HepG2 (cell line): ENCODE measurements around the gene POMT1. TPM values are rescaled to one million over a fixed set of nuclear protein-coding genes. Genes with fewer than 3 reads are reported as not detected.
"Not testable (repeated sequence)": the region's sequence is repeated elsewhere in the genome, so short reads cannot be mapped to it uniquely, and the experiment has no call there.

Experiments used
- ATAC-seq: fragments of 200-7000 bp; cut with Tn5 transposase; 3 replicates; pipeline ENCODE4 v1.9.1; 2020; ENCODE audit warnings: mild to moderate bottlenecking, moderate library complexity
- BruUV-seq: library from RNA; stranded (reverse); fragments of 400-500 nt; replicated peaks from 2 replicates; lab custom pipeline; 2021; lab: Mats Ljungman, UMichigan
- CTCF ChIA-PET: fragments of 300-600 bp; formaldehyde crosslinking; extraction: SDS; loops from one replicate; lab custom pipeline; 2021; ENCODE audit warnings: low total read pairs, inconsistent platforms, low intra/inter-chr PET ratio; lab: Yijun Ruan, JAX
- POLR2A ChIA-PET: fragments of 350-600 bp; sonication (Branson Sonifier 250); formaldehyde crosslinking; loops from one replicate; lab custom pipeline; 2020; ENCODE audit warnings: antibody characterized with exemption, inconsistent platforms; lab: Yijun Ruan, JAX
- DNase-seq: peaks from one replicate; pipeline ENCODE4 v3.0.0-alpha.2; 2015; ENCODE audit warnings: low spot score
- FAIRE-seq: peaks from 3 replicates; lab custom pipeline; 2011; peaks lifted over from hg19 to GRCh38; lab: Jason Lieb, UNC
- H2AFZ ChIP-seq: one replicate; pipeline ENCODE4 v1.6.1; 2011; ENCODE audit warnings: low read length, inconsistent platforms
- H3K27ac ChIP-seq: fragments of 300-600 bp; 3 replicates; pipeline ENCODE4 v1.8.0; 2011; ENCODE audit warnings: mixed run types, mild to moderate bottlenecking, mixed read lengths, low read length, inconsistent platforms; ENCODE audit not compliant: insufficient read depth; ENCODE audit errors: extremely low read length
- H3K27me3 ChIP-seq, 2 experiments: fragments of 200-600 bp in 1 of 2; 2 replicates in 1 of 2; 3 replicates in 1 of 2; pipeline versions ENCODE4 v1.6.0 to v1.8.0; 2011; ENCODE audit warnings: low read length in 2 of 2, mild to moderate bottlenecking in 2 of 2, moderate library complexity in 2 of 2, inconsistent platforms in 1 of 2; ENCODE audit not compliant: insufficient read depth in 2 of 2, control insufficient read depth in 1 of 2
- H3K36me3 ChIP-seq, 2 experiments: fragments of 200-600 bp in 1 of 2; replicated peaks in 1 of 2; 2 replicates in 1 of 2; 3 replicates in 1 of 2; pipeline versions ENCODE4 v1.5.1 to v1.8.0; 2011; ENCODE audit warnings: low read length in 2 of 2, inconsistent platforms in 1 of 2; ENCODE audit not compliant: insufficient read depth in 2 of 2, control insufficient read depth in 1 of 2
- H3K4me1 ChIP-seq: 2 replicates; pipeline ENCODE4 v1.5.1; 2012; ENCODE audit warnings: low read length, inconsistent platforms; ENCODE audit not compliant: insufficient read depth
- H3K4me2 ChIP-seq: 2 replicates; pipeline ENCODE4 v1.6.0; 2011; ENCODE audit warnings: low read depth, low read length, inconsistent platforms
- H3K4me3 ChIP-seq, 3 experiments: fragments of 200-600 bp in 1 of 3; sonication (generic), shearing (Covaris generic) in 1 of 3; replicated peaks in 1 of 3; 2 replicates each; pipeline ENCODE4 v1.5.1; 2011 to 2016; ENCODE audit warnings: low read length in 3 of 3, inconsistent platforms in 2 of 3, low read depth in 2 of 3, mild to moderate bottlenecking in 2 of 3, control low read depth in 1 of 3, mixed read lengths in 1 of 3; ENCODE audit not compliant: insufficient read depth in 1 of 3
- H3K79me2 ChIP-seq: one replicate; pipeline ENCODE4 v1.6.1; 2011; ENCODE audit warnings: low read length, inconsistent platforms; ENCODE audit not compliant: insufficient read depth
- H3K9ac ChIP-seq: 2 replicates; pipeline ENCODE4 v1.6.0; 2011; ENCODE audit warnings: mild to moderate bottlenecking, low read depth, low read length, inconsistent platforms; ENCODE audit not compliant: insufficient read depth
- H3K9me3 ChIP-seq: 2 replicates; pipeline ENCODE4 v1.5.1; 2012; ENCODE audit warnings: mild to moderate bottlenecking, low read length
- H4K20me1 ChIP-seq: 2 replicates; pipeline ENCODE4 v1.6.0; 2011; ENCODE audit warnings: inconsistent platforms, mild to moderate bottlenecking, low read length, moderate library complexity; ENCODE audit not compliant: insufficient read depth
- FOXA3 ChIP-seq: IDR thresholded peaks from 2 replicates; pipeline ENCODE4 v1.6.1; 2016; ENCODE audit warnings: missing genetic modification reagents, missing compliant biosample characterization
- KDM4B ChIP-seq: sonication (generic); formaldehyde crosslinking; IDR thresholded peaks from 2 replicates; pipeline ENCODE4 v1.4.0; 2020; ENCODE audit warnings: missing genetic modification reagents
- MAF1 ChIP-seq: sonication (generic); formaldehyde crosslinking; IDR thresholded peaks from 2 replicates; pipeline ENCODE4 v1.5.0; 2020; ENCODE audit warnings: missing genetic modification reagents, borderline replicate concordance
- SP5 ChIP-seq: IDR thresholded peaks from 2 replicates; pipeline ENCODE4 v1.6.1; 2016; ENCODE audit warnings: low read depth, borderline replicate concordance
- ZBTB8A ChIP-seq: sonication (generic); formaldehyde crosslinking; IDR thresholded peaks from 2 replicates; pipeline ENCODE4 v1.4.0; 2020; ENCODE audit warnings: mild to moderate bottlenecking, low read depth, missing genetic modification reagents, borderline replicate concordance
- ZC3H4 ChIP-seq: sonication (generic); formaldehyde crosslinking; IDR thresholded peaks from 2 replicates; pipeline ENCODE4 v1.4.0; 2020; ENCODE audit warnings: missing genetic modification reagents, borderline replicate concordance
- ZNF143 ChIP-seq: sonication (generic); formaldehyde crosslinking; IDR thresholded peaks from 2 replicates; pipeline ENCODE4 v1.4.0; 2020; ENCODE audit warnings: missing genetic modification reagents
- WGBS: methylation state at CpG from one replicate; pipeline ENCODE4 v1.1.6; 2017; ENCODE audit warnings: low lambda C conversion rate; 5-methylcytosine and 5-hydroxymethylcytosine counted together
- in situ Hi-C: cut with HindIII; loops from 2 replicates; pipeline ENCODE4 v1.10.0; 2017; ENCODE audit warnings: low pct_unique_long_range_greater_than_20kb; ENCODE audit not compliant: extremely low pct_ligation_motif_present
- intact Hi-C: fragments of 100-400 bp; cut with micrococcal nuclease; formaldehyde crosslinking; loops from one replicate; pipeline ENCODE4 v1.10.0; 2022; ENCODE audit not compliant: unreplicated experiment
- polyA plus RNA-seq, 8 experiments: library from polyadenylated mRNA; depleted of rRNA in 3 of 8; stranded (reverse) in 7 of 8; unstranded in 1 of 8; fragments of >200 nt; fragmentation: Illumina TruSeq in 4 of 8; extraction: Trizol in 4 of 8; gene quantifications; 2 replicates each; pipeline versions ENCODE4 v1.2.1 to v1.2.3, GENCODE V29; 2011 to 2016; ENCODE audit warnings: low read depth in 4 of 8, missing spikeins in 1 of 8, mixed read lengths in 1 of 8; ENCODE audit not compliant: insufficient read depth in 1 of 8
- total RNA-seq, 5 experiments: library from RNA; depleted of rRNA; stranded (reverse); fragments of >200 nt; fragmentation: Illumina TruSeq; extraction: Trizol; gene quantifications; 2 replicates each; pipeline ENCODE4 v1.2.3, GENCODE V29; 2016; ENCODE audit warnings: low read depth in 1 of 5
- TF ChIP-seq, protein P1 (sequence below): sonication (generic); formaldehyde crosslinking; IDR thresholded peaks from 2 replicates; pipeline ENCODE4 v1.5.0; 2020; ENCODE audit warnings: mild to moderate bottlenecking, missing genetic modification reagents, moderate library complexity

The POMT1 gene
- total and polyA plus RNA-seq, 2 of the 13 experiments (the other 11 are each of a cell fraction or from before 2014, with no cell fraction given) = 21.6 to 22.7 TPM

DNA sequence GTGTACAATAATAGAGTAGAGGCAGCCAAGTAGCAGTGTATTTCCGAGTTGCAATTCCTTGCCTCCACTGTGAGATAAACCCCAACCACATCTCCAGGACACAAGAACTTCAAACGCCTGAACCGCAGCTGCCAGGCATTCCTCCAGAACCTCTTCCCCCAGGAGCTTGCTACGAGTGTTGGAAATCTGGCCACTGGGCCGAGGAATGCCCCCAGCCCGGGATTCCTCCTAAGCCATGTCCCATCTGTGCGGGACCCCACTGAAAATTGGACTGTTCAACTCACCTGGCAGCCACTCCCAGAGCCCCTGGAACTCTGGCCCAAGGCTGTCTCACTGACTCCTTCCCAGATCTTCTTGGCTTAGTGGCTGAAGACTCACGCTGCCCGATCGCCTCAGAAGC lies 46.5 kb downstream of the POMT1 start:
- Histone ChIP-seq H3K27me3 (peaks cover 9 to 72% of the 10 kb centered on the region in 2 experiments), H3K4me1 (peaks cover 37% of the 10 kb centered on the region), H4K20me1 (peaks cover 11% of the 10 kb centered on the region; the same call in 1 of the 2 replicates)
- BruUV-seq, in situ Hi-C loops, H3K9ac ChIP-seq, H3K9me3 ChIP-seq, intact Hi-C loops, FAIRE-seq, H3K4me2 ChIP-seq, H2AFZ ChIP-seq, ATAC-seq, H3K36me3 ChIP-seq, H3K79me2 ChIP-seq, DNase-seq, H3K27ac ChIP-seq, POLR2A ChIA-PET, H3K4me3 ChIP-seq, CTCF ChIA-PET: not testable (repeated sequence)
- WGBS = 13% methylated on average over 6 of the region's 10 CpGs

DNA sequence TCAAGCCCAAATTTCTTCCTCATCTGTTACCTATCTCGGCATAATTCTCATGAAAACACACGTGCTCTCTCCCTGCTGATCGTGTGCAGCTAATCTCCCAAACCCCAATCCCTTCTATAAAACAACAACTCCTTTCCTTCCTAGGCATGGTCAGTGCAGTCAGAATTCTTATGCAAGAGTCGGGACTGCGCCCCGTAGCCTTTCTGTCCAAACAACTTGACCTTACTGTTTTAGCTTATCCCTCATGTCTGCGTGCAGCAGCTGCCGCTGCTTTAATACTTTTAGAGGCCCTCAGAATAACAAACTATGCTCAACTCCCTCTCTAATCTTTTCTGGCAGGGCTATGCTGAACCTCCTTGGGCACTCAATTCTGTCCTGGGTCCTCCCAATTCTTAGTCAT lies 47.7 kb downstream of the POMT1 start:
- CTCF ChIA-PET, H3K4me3 ChIP-seq, H3K4me2 ChIP-seq, FAIRE-seq, H3K9me3 ChIP-seq, in situ Hi-C loops, DNase-seq, ATAC-seq, intact Hi-C loops, H3K27ac ChIP-seq, H3K36me3 ChIP-seq, H3K9ac ChIP-seq, POLR2A ChIA-PET, H3K79me2 ChIP-seq, BruUV-seq, H2AFZ ChIP-seq, H4K20me1 ChIP-seq: not testable (repeated sequence)
- peaks cover 7 to 62% of the 10 kb centered on the region in 2 experiments for H3K27me3 ChIP-seq
- peaks cover 30% of the 10 kb centered on the region for H3K4me1 ChIP-seq
- WGBS = 49% methylated on average over 8 of the region's 8 CpGs

DNA sequence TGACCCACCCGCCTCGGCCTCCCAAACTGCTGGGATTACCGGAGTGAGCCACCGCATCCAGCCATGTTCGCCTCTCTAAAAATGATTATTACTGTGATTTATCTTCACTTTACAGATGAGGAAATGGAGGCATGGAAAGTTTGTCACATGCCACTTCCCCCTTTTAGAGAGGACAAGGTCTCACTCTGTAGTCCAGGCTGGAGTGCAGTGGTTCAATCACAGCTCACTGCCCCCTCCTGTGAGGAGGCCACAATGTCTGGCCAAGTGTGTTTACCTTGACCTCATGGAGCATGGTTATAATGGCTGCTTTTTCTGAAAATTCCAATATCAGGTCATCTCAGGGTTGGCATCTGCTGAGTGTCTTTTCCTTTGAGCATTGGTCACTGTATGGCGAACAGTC lies 49.3 kb downstream of the POMT1 start:
- no peaks in the 10 kb centered on the region for H3K79me2 ChIP-seq
- peaks cover 1 to 55% of the 10 kb centered on the region in 2 experiments for H3K27me3 ChIP-seq
- no peak overlapping the region for H3K9ac ChIP-seq
- no peak overlapping the region for H2AFZ ChIP-seq
- H4K20me1 ChIP-seq = no peaks in the 10 kb centered on the region; the same call in 1 of the 2 replicates
- ChIA-PET POLR2A (no interaction called here), CTCF (no interaction called here)
- H3K4me3 ChIP-seq = no peak overlapping the region
- ATAC-seq (peak; percentile 73), FAIRE-seq (no peak), DNase-seq (peak; percentile 34)
- no peaks in the 10 kb centered on the region for H3K36me3 ChIP-seq
- H3K9me3 ChIP-seq = no peaks in the 10 kb centered on the region
- BruUV-seq = no TSS peak
- H3K4me2 ChIP-seq = no peak overlapping the region
- intact Hi-C loops = no loop called here
- no peak overlapping the region for H3K27ac ChIP-seq
- in situ Hi-C loops = no loop called here
- peaks cover 14% of the 10 kb centered on the region for H3K4me1 ChIP-seq
- WGBS = 60% methylated on average over 6 of the region's 6 CpGs
- TF ChIP-seq ZBTB8A (no peak), MAF1 (CRISPR knock-in tag) (no peak), SP5 (CRISPR knock-in tag) (no peak), ZC3H4 (CRISPR knock-in tag) (no peak), KDM4B (CRISPR knock-in tag) (no peak), FOXA3 (CRISPR knock-in tag) (0 out of 2 replicates have a peak, but pooled peaks have one; percentile 13), ZNF143 (no peak)
- TF ChIP-seq, protein P1, sequence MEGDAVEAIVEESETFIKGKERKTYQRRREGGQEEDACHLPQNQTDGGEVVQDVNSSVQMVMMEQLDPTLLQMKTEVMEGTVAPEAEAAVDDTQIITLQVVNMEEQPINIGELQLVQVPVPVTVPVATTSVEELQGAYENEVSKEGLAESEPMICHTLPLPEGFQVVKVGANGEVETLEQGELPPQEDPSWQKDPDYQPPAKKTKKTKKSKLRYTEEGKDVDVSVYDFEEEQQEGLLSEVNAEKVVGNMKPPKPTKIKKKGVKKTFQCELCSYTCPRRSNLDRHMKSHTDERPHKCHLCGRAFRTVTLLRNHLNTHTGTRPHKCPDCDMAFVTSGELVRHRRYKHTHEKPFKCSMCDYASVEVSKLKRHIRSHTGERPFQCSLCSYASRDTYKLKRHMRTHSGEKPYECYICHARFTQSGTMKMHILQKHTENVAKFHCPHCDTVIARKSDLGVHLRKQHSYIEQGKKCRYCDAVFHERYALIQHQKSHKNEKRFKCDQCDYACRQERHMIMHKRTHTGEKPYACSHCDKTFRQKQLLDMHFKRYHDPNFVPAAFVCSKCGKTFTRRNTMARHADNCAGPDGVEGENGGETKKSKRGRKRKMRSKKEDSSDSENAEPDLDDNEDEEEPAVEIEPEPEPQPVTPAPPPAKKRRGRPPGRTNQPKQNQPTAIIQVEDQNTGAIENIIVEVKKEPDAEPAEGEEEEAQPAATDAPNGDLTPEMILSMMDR = peak; percentile 21; the same call in 1 of the 2 replicates
